Measurements from ENCODE around the gene JPH3.

Gene JPH3

DNA sequence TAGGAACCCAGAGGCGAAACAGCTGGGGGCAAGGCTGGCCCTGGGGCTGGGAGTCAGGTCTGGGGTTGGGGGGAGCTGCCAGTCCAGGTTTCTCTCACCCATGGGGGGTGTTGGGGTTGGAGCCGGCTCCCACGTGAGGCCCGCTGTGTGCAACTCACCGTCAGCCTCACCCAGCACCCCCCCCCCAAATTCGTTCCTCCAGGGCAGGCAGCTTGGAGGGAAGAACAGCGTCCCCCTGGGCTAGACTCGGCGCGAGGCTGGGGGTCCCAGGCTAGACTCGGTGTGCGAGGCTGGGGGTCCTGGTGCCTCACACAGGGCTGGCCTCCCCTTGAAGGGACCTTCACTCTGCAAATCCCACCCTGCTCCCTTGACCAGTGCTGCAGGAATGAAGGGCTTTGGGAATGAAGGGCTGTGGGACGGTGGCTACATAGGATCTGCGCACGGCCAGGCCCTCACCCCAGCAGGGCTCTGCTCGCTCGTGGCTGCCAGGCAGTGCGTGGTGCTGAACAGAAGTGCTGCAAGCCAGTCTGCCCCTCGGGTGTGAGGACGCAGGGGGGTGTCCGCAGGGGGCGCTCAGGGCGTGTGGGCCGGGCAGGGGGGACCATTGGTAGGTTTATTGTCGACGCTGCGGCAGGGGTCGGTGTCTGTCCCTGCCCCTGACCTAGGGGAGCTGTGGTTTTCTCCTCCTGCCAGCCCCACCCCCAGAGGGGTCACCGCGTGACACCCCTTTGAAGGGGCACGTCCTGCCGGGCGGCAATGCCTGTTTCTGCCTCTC, 88.8 kb downstream of the JPH3 start:
- no peak for DNase-seq (ENCODE audit: low spot score)
- no peak for TF ChIP-seq CTCF (IDR thresholded peaks at IDR 0.05; ENCODE audit: extremely low read depth, insufficient read depth, missing control alignments)
- in situ Hi-C loops (cut with MboI; ENCODE audit: low pct_unique_long_range_greater_than_20kb, low sequenced_read_pairs, unreplicated experiment) = no loop called here

GRCh38 chr16:87691686-87692079, 89.4 kb downstream of the JPH3 start:
- no peak for TF ChIP-seq CTCF (IDR thresholded peaks at IDR 0.05; ENCODE audit: extremely low read depth, insufficient read depth, missing control alignments)
- in situ Hi-C loops (cut with MboI; ENCODE audit: low pct_unique_long_range_greater_than_20kb, low sequenced_read_pairs, unreplicated experiment) = no loop called here
- DNase-seq (ENCODE audit: low spot score) = no peak

DNA sequence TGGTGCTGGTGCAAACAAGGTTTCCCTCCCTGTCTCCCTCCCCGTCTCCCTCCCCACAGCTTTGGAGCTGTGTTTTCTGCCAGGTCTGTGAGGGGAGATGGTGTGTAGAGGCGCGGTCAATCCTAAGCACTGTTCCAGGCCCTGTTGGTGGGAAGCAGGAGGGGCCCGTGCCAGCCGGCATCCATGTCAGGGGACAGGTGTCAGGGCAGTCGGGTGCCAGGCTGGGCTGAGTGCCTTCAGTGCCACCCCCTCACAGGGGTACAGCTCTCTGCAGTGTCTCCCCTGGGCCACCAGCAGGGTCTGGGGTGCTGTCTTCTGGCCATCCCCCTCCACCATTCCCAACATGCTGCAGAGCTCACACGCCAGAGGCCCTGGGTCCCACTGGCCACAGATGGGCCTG, 89.9 kb downstream of the JPH3 start:
- DNase-seq (ENCODE audit: low spot score) = no peak
- no peak for TF ChIP-seq CTCF (IDR thresholded peaks at IDR 0.05; ENCODE audit: extremely low read depth, insufficient read depth, missing control alignments)
- in situ Hi-C loops (cut with MboI; ENCODE audit: low pct_unique_long_range_greater_than_20kb, low sequenced_read_pairs, unreplicated experiment) = no loop called here

GRCh38 chr16:87692756-87693155, 90.4 kb downstream of the JPH3 start:
- no peak for DNase-seq (ENCODE audit: low spot score)
- TF ChIP-seq CTCF (IDR thresholded peaks at IDR 0.05; ENCODE audit: extremely low read depth, insufficient read depth, missing control alignments) = no peak
- in situ Hi-C loops (cut with MboI; ENCODE audit: low pct_unique_long_range_greater_than_20kb, low sequenced_read_pairs, unreplicated experiment) = no loop called here

- in situ Hi-C loops (cut with MboI; ENCODE audit: low pct_unique_long_range_greater_than_20kb, low sequenced_read_pairs, unreplicated experiment) = no loop called here
- DNase-seq (ENCODE audit: low spot score) = no peak
- TF ChIP-seq CTCF (IDR thresholded peaks at IDR 0.05; ENCODE audit: extremely low read depth, insufficient read depth, missing control alignments) = no peak
Observed at GRCh38 chr16:87693827-87694226, 91.5 kb downstream of the JPH3 start.

- TF ChIP-seq CTCF (IDR thresholded peaks at IDR 0.05; ENCODE audit: extremely low read depth, insufficient read depth, missing control alignments) = no peak
- no peak for DNase-seq (ENCODE audit: low spot score)
- in situ Hi-C loops (cut with MboI; ENCODE audit: low pct_unique_long_range_greater_than_20kb, low sequenced_read_pairs, unreplicated experiment) = no loop called here
Observed at GRCh38 chr16:87694441-87695125, 92.3 kb downstream of the JPH3 start.
